GM12878 (cell line): Measurements from ENCODE around the gene IGFBP6. TPM values are rescaled to one million over a fixed set of nuclear protein-coding genes. Genes with fewer than 3 reads are reported as not detected.

Experiments used
- ATAC-seq: fragments of 200-7000 bp; cut with Tn5 transposase; 3 replicates; pipeline ENCODE4 v1.9.1; 2020; ENCODE audit warnings: mild to moderate bottlenecking, moderate library complexity
- BruUV-seq: library from RNA; stranded (reverse); fragments of 400-500 nt; replicated peaks from 2 replicates; lab custom pipeline; 2021; lab: Mats Ljungman, UMichigan
- CTCF ChIA-PET: fragments of 300-600 bp; sonication (Branson Sonifier 250); formaldehyde crosslinking; extraction: SDS; loops from one replicate; lab custom pipeline; 2021; ENCODE audit warnings: inconsistent platforms; lab: Yijun Ruan, JAX
- POLR2A ChIA-PET: fragments of 350-600 bp; formaldehyde crosslinking; extraction: SDS; loops from one replicate; lab custom pipeline; 2021; ENCODE audit warnings: inconsistent platforms; lab: Charles Lee
- RAD21 ChIA-PET: fragments of 300-600 bp; sonication (Branson Sonifier 250); formaldehyde crosslinking; loops from one replicate; lab custom pipeline; 2023; ENCODE audit warnings: antibody characterized with exemption; ENCODE audit not compliant: unreplicated experiment; lab: Charles Lee
- SMC1A ChIA-PET: fragments of 300-600 bp; sonication (Branson Sonifier 250); formaldehyde crosslinking; loops from one replicate; lab custom pipeline; 2023; ENCODE audit not compliant: unreplicated experiment, uncharacterized antibody; lab: Charles Lee
- DNase-seq: peaks from one replicate; pipeline ENCODE4 v3.0.0-alpha.2; 2011; ENCODE audit warnings: low read depth, low spot score
- FAIRE-seq: peaks from 3 replicates; lab custom pipeline; 2011; peaks lifted over from hg19 to GRCh38; lab: Jason Lieb, UNC
- H2AFZ ChIP-seq: 2 replicates; pipeline ENCODE4 v1.6.0; 2011; ENCODE audit warnings: low read depth, low read length, control low read depth; ENCODE audit not compliant: control insufficient read depth
- H3K27ac ChIP-seq: 2 replicates; pipeline ENCODE4 v1.5.1; 2011; ENCODE audit warnings: control low read depth; ENCODE audit not compliant: control insufficient read depth, insufficient read depth
- H3K27me3 ChIP-seq, 2 experiments: replicated peaks in 1 of 2; 2 replicates each; pipeline versions ENCODE4 v1.6.0 to v1.6.1; 2011; ENCODE audit warnings: low read length in 1 of 2; ENCODE audit not compliant: control insufficient read depth in 2 of 2, insufficient read depth in 2 of 2
- H3K36me3 ChIP-seq, 2 experiments: 2 replicates each; pipeline ENCODE4 v1.5.1; 2011; ENCODE audit warnings: low read length in 1 of 2; ENCODE audit not compliant: control insufficient read depth in 2 of 2, insufficient read depth in 2 of 2
- H3K4me1 ChIP-seq: 2 replicates; pipeline ENCODE4 v1.6.1; 2011; ENCODE audit warnings: mild to moderate bottlenecking, low read length, moderate library complexity, mixed read lengths; ENCODE audit not compliant: control insufficient read depth, insufficient read depth
- H3K4me2 ChIP-seq: 2 replicates; pipeline ENCODE4 v1.6.0; 2011; ENCODE audit warnings: control low read depth; ENCODE audit not compliant: control insufficient read depth, insufficient read depth
- H3K4me3 ChIP-seq: fragments of 200-600 bp; sonication (generic); 2 replicates; pipeline ENCODE4 v1.5.1; 2016
- H3K79me2 ChIP-seq: 2 replicates; pipeline ENCODE4 v1.6.0; 2011; ENCODE audit warnings: low read length; ENCODE audit not compliant: control insufficient read depth, insufficient read depth
- H3K9ac ChIP-seq: 2 replicates; pipeline ENCODE4 v1.8.0; 2011; ENCODE audit warnings: low read length, control low read depth, mixed read lengths; ENCODE audit not compliant: control insufficient read depth, insufficient read depth
- H3K9me3 ChIP-seq: replicated peaks from 3 replicates; pipeline ENCODE4 v1.5.1; 2011; ENCODE audit warnings: mild to moderate bottlenecking, low read length; ENCODE audit not compliant: control insufficient read depth, insufficient read depth
- H4K20me1 ChIP-seq: 2 replicates; pipeline ENCODE4 v1.6.0; 2011; ENCODE audit not compliant: control insufficient read depth, insufficient read depth
- ASH2L ChIP-seq: fragments of 300-600, 200-600 bp; sonication (generic); IDR thresholded peaks from 2 replicates; pipeline ENCODE4 v1.6.1; 2017; ENCODE audit warnings: low read depth, mild to moderate bottlenecking, borderline replicate concordance
- ATF7 ChIP-seq: fragments of 450-650 bp; IDR thresholded peaks from 2 replicates; pipeline ENCODE4 v1.6.1; 2016; ENCODE audit warnings: low read depth, mild to moderate bottlenecking
- BACH1 ChIP-seq: fragments of 450-650 bp; IDR thresholded peaks from 2 replicates; pipeline ENCODE4 v1.6.1; 2017; ENCODE audit warnings: mild to moderate bottlenecking, borderline replicate concordance
- BMI1 ChIP-seq: fragments of 450-650 bp; IDR thresholded peaks from 2 replicates; pipeline ENCODE4 v1.6.1; 2016; ENCODE audit warnings: mild to moderate bottlenecking, moderate library complexity, borderline replicate concordance
- ESRRA ChIP-seq: IDR thresholded peaks from 2 replicates; pipeline ENCODE4 v1.6.1; 2012; ENCODE audit warnings: mild to moderate bottlenecking, low read length, improper control_type of control experiment
- FOXK2 ChIP-seq: fragments of 450-650 bp; IDR thresholded peaks from 2 replicates; pipeline ENCODE4 v1.6.1; 2017; ENCODE audit warnings: mild to moderate bottlenecking, moderate library complexity
- MEF2A ChIP-seq: IDR thresholded peaks from 2 replicates; pipeline ENCODE4 v1.6.1; 2011; ENCODE audit warnings: low read depth, mild to moderate bottlenecking, low read length, moderate library complexity; ENCODE audit not compliant: insufficient read depth
- MYC ChIP-seq: IDR thresholded peaks from 2 replicates; pipeline ENCODE4 v1.6.1; 2011; ENCODE audit warnings: mild to moderate bottlenecking, low read length, moderate library complexity, inconsistent platforms; ENCODE audit not compliant: insufficient read depth, insufficient replicate concordance, insufficient read length, severe bottlenecking
- POLR2AphosphoS2 ChIP-seq: IDR thresholded peaks from 2 replicates; pipeline ENCODE4 v1.6.1; 2011; ENCODE audit warnings: low read depth, mild to moderate bottlenecking, low read length, improper control_type of control experiment, moderate library complexity
- RBBP5 ChIP-seq: fragments of 200-600 bp; sonication (generic); conservative IDR thresholded peaks from 2 replicates; pipeline ENCODE4 v1.6.1; 2016
- RFX5 ChIP-seq: IDR thresholded peaks from 2 replicates; pipeline ENCODE4 v1.6.1; 2011; ENCODE audit warnings: low read depth, low read length, improper control_type of control experiment
- SMAD5 ChIP-seq: IDR thresholded peaks from 2 replicates; pipeline ENCODE4 v1.6.1; 2016; ENCODE audit warnings: antibody characterized with exemption, low read depth
- SP1 ChIP-seq: IDR thresholded peaks from one replicate; pipeline ENCODE4 v1.6.1; 2011; ENCODE audit warnings: low read depth, low read length
- SRF ChIP-seq, 2 experiments: IDR thresholded peaks; 2 replicates each; pipeline ENCODE4 v1.6.1; 2011; ENCODE audit warnings: low read depth in 2 of 2, low read length in 2 of 2, mild to moderate bottlenecking in 1 of 2, moderate library complexity in 1 of 2
- STAT1 ChIP-seq: fragments of 450-650 bp; conservative IDR thresholded peaks from 2 replicates; pipeline ENCODE4 v1.6.1; 2014; ENCODE audit warnings: antibody characterized with exemption, mild to moderate bottlenecking
- TAF1 ChIP-seq: IDR thresholded peaks from 2 replicates; pipeline ENCODE4 v1.6.1; 2011; ENCODE audit warnings: mild to moderate bottlenecking, low read depth, low read length, borderline replicate concordance
- YBX1 ChIP-seq: fragments of 450-650 bp; IDR thresholded peaks from 2 replicates; pipeline ENCODE4 v1.6.1; 2016; ENCODE audit warnings: antibody characterized with exemption
- ZNF384 ChIP-seq: IDR thresholded peaks from 2 replicates; pipeline ENCODE4 v1.6.1; 2012; ENCODE audit warnings: low read depth, mild to moderate bottlenecking, low read length, improper control_type of control experiment, borderline replicate concordance
- WGBS: methylation state at CpG from one replicate; pipeline ENCODE4 v1.1.6; 2016; ENCODE audit warnings: low lambda C conversion rate; ENCODE audit not compliant: insufficient replicate concordance, insufficient coverage; ENCODE audit errors: missing lambda C conversion rate; 5-methylcytosine and 5-hydroxymethylcytosine counted together
- in situ Hi-C: fragments of 300-500 bp; cut with MboI; formaldehyde crosslinking; loops from 9 replicates; pipeline ENCODE4 v1.14.3; 2018; ENCODE audit warnings: mixed read lengths
- intact Hi-C: fragments of 100-400 bp; cut with micrococcal nuclease; formaldehyde crosslinking; loops from one replicate; pipeline ENCODE4 v1.14.2; 2022; ENCODE audit not compliant: unreplicated experiment
- polyA plus RNA-seq, 11 experiments: library from polyadenylated mRNA; depleted of rRNA in 4 of 11; unstranded in 6 of 11; stranded (reverse) in 5 of 11; fragments of >200 nt; fragmentation: Nextera tagmentation in 4 of 11; fragmentation: Illumina TruSeq in 1 of 11; extraction: Ambion mirVana in 4 of 11; extraction: Trizol in 1 of 11; gene quantifications; 1 replicate in 1 of 11; 2 replicates in 10 of 11; pipeline versions ENCODE4 v1.2.1 to v1.2.3, GENCODE V29; 2011 to 2016; ENCODE audit warnings: inconsistent platforms in 2 of 11, missing spikeins in 2 of 11, low read depth in 1 of 11
- total RNA-seq, 4 experiments: library from RNA; depleted of rRNA in 3 of 4; stranded (reverse); fragments of >200 nt in 3 of 4; fragmentation: Illumina TruSeq in 1 of 4; extraction: Trizol in 1 of 4; gene quantifications; 2 replicates each; pipeline versions ENCODE4 v1.2.1 to v1.2.3, GENCODE V29; 2013 to 2021
- TF ChIP-seq, protein P1 (sequence below): IDR thresholded peaks from 2 replicates; pipeline ENCODE4 v1.6.1; 2012; ENCODE audit warnings: improper control_type of control experiment, low read depth, low read length; ENCODE audit not compliant: insufficient replicate concordance
- TF ChIP-seq, protein P2 (sequence below): fragments of 450-650 bp; IDR thresholded peaks from 2 replicates; pipeline ENCODE4 v1.6.1; 2017; ENCODE audit warnings: antibody characterized with exemption, mild to moderate bottlenecking, moderate library complexity

IGFBP6 gene
- total and polyA plus RNA-seq, 10 of the 15 experiments (the other 5 are each of a cell fraction or from before 2014, with no cell fraction given) = 0.09 to 0.87 (median 0.56) TPM; not detected in 3

DNA sequence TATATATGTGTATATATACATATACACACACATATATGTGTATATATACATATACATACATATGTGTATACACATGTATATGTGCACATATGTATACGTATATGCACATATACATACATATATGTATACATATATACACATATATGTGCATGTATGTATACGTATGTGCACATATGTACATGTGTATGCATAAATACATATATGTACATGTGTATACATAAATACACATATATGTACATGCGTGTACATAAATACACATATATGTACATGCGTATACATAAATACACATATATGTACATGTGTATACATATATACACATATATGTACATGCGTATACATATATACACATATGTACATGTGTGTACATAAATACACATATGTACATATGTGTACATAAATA is 49.7 kb downstream of the IGFBP6 start:
- no peaks in the 10 kb centered on the region for H4K20me1 ChIP-seq
- H3K4me3 ChIP-seq = no peak overlapping the region
- no peaks in the 10 kb centered on the region; the same call in 2 of the 3 replicates for H3K9me3 ChIP-seq
- no peak for DNase-seq
- H3K36me3 ChIP-seq = no peaks in the 10 kb centered on the region
- no peak for FAIRE-seq
- BruUV-seq = no TSS peak
- TF ChIP-seq ESRRA (no peak), ZNF384 (no peak), ATF7 (no peak), POLR2AphosphoS2 (no peak), RFX5 (no peak), TAF1 (no peak), ASH2L (no peak), SP1 (no peak), RBBP5 (no peak), SRF (IDR thresholded peaks at IDR 0.05; ENCODE audit: low read depth in 2 of 2, low read length in 2 of 2) (no peak), MYC (no peak), SMAD5 (no peak), STAT1 (no peak), MEF2A (no peak), YBX1 (no peak), BACH1 (no peak), BMI1 (no peak), FOXK2 (no peak)
- TF ChIP-seq, protein P1, sequence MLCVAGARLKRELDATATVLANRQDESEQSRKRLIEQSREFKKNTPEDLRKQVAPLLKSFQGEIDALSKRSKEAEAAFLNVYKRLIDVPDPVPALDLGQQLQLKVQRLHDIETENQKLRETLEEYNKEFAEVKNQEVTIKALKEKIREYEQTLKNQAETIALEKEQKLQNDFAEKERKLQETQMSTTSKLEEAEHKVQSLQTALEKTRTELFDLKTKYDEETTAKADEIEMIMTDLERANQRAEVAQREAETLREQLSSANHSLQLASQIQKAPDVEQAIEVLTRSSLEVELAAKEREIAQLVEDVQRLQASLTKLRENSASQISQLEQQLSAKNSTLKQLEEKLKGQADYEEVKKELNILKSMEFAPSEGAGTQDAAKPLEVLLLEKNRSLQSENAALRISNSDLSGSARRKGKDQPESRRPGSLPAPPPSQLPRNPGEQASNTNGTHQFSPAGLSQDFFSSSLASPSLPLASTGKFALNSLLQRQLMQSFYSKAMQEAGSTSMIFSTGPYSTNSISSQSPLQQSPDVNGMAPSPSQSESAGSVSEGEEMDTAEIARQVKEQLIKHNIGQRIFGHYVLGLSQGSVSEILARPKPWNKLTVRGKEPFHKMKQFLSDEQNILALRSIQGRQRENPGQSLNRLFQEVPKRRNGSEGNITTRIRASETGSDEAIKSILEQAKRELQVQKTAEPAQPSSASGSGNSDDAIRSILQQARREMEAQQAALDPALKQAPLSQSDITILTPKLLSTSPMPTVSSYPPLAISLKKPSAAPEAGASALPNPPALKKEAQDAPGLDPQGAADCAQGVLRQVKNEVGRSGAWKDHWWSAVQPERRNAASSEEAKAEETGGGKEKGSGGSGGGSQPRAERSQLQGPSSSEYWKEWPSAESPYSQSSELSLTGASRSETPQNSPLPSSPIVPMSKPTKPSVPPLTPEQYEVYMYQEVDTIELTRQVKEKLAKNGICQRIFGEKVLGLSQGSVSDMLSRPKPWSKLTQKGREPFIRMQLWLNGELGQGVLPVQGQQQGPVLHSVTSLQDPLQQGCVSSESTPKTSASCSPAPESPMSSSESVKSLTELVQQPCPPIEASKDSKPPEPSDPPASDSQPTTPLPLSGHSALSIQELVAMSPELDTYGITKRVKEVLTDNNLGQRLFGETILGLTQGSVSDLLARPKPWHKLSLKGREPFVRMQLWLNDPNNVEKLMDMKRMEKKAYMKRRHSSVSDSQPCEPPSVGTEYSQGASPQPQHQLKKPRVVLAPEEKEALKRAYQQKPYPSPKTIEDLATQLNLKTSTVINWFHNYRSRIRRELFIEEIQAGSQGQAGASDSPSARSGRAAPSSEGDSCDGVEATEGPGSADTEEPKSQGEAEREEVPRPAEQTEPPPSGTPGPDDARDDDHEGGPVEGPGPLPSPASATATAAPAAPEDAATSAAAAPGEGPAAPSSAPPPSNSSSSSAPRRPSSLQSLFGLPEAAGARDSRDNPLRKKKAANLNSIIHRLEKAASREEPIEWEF = no peak
- TF ChIP-seq, protein P2, sequence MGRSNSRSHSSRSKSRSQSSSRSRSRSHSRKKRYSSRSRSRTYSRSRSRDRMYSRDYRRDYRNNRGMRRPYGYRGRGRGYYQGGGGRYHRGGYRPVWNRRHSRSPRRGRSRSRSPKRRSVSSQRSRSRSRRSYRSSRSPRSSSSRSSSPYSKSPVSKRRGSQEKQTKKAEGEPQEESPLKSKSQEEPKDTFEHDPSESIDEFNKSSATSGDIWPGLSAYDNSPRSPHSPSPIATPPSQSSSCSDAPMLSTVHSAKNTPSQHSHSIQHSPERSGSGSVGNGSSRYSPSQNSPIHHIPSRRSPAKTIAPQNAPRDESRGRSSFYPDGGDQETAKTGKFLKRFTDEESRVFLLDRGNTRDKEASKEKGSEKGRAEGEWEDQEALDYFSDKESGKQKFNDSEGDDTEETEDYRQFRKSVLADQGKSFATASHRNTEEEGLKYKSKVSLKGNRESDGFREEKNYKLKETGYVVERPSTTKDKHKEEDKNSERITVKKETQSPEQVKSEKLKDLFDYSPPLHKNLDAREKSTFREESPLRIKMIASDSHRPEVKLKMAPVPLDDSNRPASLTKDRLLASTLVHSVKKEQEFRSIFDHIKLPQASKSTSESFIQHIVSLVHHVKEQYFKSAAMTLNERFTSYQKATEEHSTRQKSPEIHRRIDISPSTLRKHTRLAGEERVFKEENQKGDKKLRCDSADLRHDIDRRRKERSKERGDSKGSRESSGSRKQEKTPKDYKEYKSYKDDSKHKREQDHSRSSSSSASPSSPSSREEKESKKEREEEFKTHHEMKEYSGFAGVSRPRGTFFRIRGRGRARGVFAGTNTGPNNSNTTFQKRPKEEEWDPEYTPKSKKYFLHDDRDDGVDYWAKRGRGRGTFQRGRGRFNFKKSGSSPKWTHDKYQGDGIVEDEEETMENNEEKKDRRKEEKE = no peak
- ChIA-PET POLR2A (no interaction called here), RAD21 (no interaction called here), SMC1A (no interaction called here), CTCF (no interaction called here)
- in situ Hi-C loops (no loop called here), intact Hi-C loops (no loop called here)
- H3K27ac ChIP-seq = no peak overlapping the region
- WGBS = 75% methylated on average over 5 of the region's 5 CpGs
- no peaks in the 10 kb centered on the region for H3K27me3 ChIP-seq
- no peak overlapping the region for H3K9ac ChIP-seq
- H3K79me2 ChIP-seq = no peaks in the 10 kb centered on the region
- ATAC-seq = no peak
- no peak overlapping the region for H2AFZ ChIP-seq
- H3K4me2 ChIP-seq = no peak overlapping the region
- no peaks in the 10 kb centered on the region for H3K4me1 ChIP-seq
